HFFc6 (cell line): ENCODE data around the gene STMN1. TPM values are rescaled to one million over a fixed set of nuclear protein-coding genes. Genes with fewer than 3 reads are reported as not detected.
A peak's percentile ranks its signal among the peaks of the same experiment; 100 is the strongest.

Experiments
- DNase-seq: peaks from one replicate; pipeline ENCODE4 v3.0.0-alpha.2; 2018
- H3K27ac Mint-ChIP-seq: 2 replicates; pipeline ENCODE4 v1.8.0; 2020; ENCODE audit warnings: mild to moderate bottlenecking, mixed read lengths
- H3K27me3 Mint-ChIP-seq: 2 replicates; pipeline ENCODE4 v1.8.0; 2021; ENCODE audit warnings: mild to moderate bottlenecking, moderate library complexity, mixed read lengths; ENCODE audit not compliant: insufficient read depth
- H3K36me3 Mint-ChIP-seq: 2 replicates; pipeline ENCODE4 v1.8.0; 2021; ENCODE audit warnings: low read depth, mixed read lengths
- H3K4me1 Mint-ChIP-seq: 2 replicates; pipeline ENCODE4 v1.8.0; 2020; ENCODE audit warnings: low read depth, mixed read lengths
- H3K4me3 Mint-ChIP-seq: 2 replicates; pipeline ENCODE4 v1.8.0; 2020; ENCODE audit warnings: mild to moderate bottlenecking, moderate library complexity, mixed read lengths
- H3K9me3 Mint-ChIP-seq: 2 replicates; pipeline ENCODE4 v1.8.0; 2020; ENCODE audit warnings: mild to moderate bottlenecking, mixed read lengths
- total RNA-seq, 6 experiments: library from RNA; stranded (reverse); fragmentation: NEBNext Ultra II Directional; extraction: Animal tissue kit (Norgen Biotek cat#: 25700); gene quantifications; 2 replicates in 1 of 6; 3 replicates in 5 of 6; pipeline ENCODE4 v1.2.3, GENCODE V29; 2021
- TF ChIP-seq, protein P1 (sequence below): fragments of 200-600 bp; sonication (generic); IDR thresholded peaks from 2 replicates; pipeline ENCODE4 v1.5.0; 2021; ENCODE audit warnings: antibody characterized with exemption, mild to moderate bottlenecking

Gene STMN1
- total RNA-seq, 6 experiments from 2014 or later: 201 to 370 (median 342) TPM

DNA sequence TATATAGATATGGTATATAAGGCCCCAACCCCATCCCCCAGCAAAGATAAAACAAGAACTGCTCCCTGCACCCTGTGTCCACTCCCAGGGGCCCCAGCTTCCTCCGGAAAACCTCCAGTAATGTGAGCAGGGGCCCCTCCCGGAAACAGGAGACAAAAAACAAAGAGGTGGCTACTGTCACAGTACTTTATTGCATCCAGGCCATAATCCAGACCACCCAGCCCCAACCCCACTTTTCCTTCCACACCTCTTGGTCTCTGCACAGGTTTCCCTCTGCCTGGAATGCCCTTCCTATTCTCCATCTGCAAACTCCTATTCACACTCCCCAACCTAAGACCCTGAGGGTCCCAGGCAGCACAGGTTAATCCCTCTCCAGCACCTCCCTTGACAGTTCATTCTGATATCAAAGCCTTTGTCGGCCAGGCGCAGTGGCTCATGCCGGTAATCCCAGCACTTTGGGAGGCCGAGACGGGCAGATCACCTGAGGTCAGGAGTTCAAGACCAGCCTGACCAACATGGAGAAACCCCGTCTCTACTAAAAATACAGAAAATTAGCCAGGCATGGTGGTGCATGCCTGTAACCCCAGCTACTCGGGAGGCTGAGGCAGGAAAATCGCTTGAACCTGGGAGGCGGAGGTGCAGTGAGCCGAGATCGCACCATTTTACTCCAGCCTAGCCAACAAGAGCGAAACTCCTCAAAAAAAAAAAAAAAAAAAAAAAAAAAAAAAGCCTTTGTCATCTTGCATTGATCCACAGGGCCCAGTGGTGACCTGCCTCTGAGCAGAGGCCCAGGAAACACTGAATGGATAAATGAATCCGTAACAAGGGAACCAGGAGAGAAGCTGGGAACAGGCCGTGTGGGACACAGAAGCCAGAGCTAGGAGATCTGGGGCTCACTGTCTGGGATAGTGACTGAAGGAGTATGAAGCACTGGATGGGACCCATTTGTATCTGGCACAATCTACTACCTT is 44.6 kb downstream of the STMN1 start:
- no peaks in the 10 kb centered on the region for H3K9me3 Mint-ChIP-seq
- DNase-seq: no peak
- no peak overlapping the region for H3K4me3 Mint-ChIP-seq
- H3K4me1 Mint-ChIP-seq: peaks cover 21% of the 10 kb centered on the region; the same call in 1 of the 2 replicates
- no peaks in the 10 kb centered on the region; the same call in 1 of the 2 replicates for H3K27me3 Mint-ChIP-seq
- H3K36me3 Mint-ChIP-seq: peaks cover 18% of the 10 kb centered on the region
- TF ChIP-seq, protein P1, sequence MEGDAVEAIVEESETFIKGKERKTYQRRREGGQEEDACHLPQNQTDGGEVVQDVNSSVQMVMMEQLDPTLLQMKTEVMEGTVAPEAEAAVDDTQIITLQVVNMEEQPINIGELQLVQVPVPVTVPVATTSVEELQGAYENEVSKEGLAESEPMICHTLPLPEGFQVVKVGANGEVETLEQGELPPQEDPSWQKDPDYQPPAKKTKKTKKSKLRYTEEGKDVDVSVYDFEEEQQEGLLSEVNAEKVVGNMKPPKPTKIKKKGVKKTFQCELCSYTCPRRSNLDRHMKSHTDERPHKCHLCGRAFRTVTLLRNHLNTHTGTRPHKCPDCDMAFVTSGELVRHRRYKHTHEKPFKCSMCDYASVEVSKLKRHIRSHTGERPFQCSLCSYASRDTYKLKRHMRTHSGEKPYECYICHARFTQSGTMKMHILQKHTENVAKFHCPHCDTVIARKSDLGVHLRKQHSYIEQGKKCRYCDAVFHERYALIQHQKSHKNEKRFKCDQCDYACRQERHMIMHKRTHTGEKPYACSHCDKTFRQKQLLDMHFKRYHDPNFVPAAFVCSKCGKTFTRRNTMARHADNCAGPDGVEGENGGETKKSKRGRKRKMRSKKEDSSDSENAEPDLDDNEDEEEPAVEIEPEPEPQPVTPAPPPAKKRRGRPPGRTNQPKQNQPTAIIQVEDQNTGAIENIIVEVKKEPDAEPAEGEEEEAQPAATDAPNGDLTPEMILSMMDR: no peak
- peak overlapping the region; percentile 26; the same call in 1 of the 2 replicates for H3K27ac Mint-ChIP-seq

DNA sequence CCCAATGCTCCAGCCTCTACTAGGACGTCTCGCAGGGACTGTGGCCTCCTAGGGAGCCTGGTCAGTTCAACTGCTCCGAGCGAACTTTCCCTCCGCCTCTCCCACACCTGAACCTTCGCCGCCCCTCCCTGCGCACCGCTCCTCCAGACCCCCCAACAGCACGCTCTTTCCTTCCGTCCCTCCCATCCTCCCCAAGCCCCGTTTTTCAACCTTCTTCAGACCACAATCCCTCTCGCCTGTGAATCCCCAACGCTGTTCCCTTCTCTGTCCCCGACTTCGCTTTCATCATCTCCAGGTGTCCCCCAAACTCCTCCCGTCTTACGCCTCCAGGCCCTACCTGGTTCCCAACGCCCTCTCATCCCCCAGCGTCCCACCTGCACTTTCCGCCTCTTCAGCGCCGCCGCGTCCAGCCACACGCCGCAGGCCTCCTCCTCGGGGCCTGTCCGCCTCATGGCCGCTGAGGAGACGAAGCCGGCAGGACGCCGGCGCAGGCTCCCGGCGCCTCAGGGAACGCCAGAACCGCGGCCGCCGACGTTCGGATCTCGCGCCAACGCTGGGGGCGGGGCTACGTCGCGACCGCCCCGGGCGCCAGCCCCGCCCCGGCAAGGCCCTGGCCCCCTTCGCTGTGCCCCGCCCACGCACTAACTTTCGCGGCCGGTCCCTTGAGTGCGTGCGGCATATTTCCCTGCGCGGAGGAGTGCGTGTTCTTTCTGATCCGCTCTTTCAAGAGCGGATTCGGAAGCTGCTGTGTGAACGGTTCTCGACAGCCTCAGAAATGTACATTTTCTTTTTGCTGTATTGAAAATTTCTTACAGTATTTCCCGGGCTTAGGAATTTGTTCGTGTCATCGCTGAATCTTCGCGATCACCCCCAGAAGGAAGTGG is 47.1 kb downstream of the STMN1 start, which contains the start of gene AUNIP:
Gene AUNIP (minus strand): TSS at position 552 of the 884 bp plus-strand sequence. CDS start 100 bp downstream, at position 452.
- Mint-ChIP-seq H3K27ac (peak within 1 kb of the TSS; percentile 97), H3K27me3 (no peaks in the 10 kb centered on the region; the same call in 1 of the 2 replicates), H3K4me1 (peaks cover 21% of the 10 kb centered on the region; the same call in 1 of the 2 replicates), H3K36me3 (peaks cover 15% of the 10 kb centered on the region), H3K9me3 (no peaks in the 10 kb centered on the region), H3K4me3 (peak within 1 kb of the TSS; percentile 94)
- DNase-seq: peak; percentile 76
- TF ChIP-seq, protein P1: no peak

DNA sequence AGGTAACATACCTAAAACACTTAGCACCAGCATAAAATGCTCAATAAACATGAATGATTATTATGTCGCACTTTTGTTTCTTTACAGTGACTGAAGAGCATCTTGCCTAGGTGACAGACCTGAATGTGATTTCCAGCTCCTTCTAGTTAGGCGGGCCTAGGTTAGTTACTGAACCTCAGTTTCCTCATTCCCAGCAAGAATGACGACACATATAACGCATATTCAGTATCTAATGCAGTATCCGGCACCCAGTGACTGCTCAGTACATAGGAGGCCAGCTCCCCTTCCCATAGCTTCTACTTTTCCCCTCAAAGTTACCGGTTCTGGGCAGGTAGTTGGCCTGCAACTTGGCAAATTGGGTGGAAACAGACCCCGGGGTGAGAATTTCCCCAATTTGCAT is 47.7 kb downstream of the STMN1 start:
- no peaks in the 10 kb centered on the region; the same call in 1 of the 2 replicates for H3K27me3 Mint-ChIP-seq
- peak overlapping the region; percentile 94 for H3K4me3 Mint-ChIP-seq
- H3K4me1 Mint-ChIP-seq: peaks cover 21% of the 10 kb centered on the region; the same call in 1 of the 2 replicates
- DNase-seq: no peak
- TF ChIP-seq, protein P1: no peak
- H3K9me3 Mint-ChIP-seq: no peaks in the 10 kb centered on the region
- H3K27ac Mint-ChIP-seq: peak overlapping the region; percentile 97
- H3K36me3 Mint-ChIP-seq: peaks cover 14% of the 10 kb centered on the region

DNA sequence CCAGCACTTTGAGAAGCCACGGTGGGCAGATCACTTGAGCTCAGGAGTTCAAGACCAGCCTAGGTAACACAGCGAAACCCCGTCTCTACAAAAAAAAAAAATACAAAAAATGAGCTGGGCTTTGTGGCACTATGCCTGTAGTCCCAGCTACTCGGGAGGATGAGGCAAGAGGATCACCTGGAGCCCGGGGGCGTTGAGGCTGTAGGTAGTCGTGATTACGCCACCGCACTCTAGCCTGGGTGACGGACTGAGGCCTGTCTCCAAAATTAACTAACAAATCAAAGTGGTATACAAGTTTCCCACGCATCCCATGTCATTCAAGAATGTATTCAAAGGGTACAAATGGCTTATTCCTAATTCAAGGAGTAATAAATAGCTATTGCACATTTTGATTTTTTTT is 49.4 kb downstream of the STMN1 start:
- TF ChIP-seq, protein P1: no peak
- Mint-ChIP-seq H3K36me3 (no peaks in the 10 kb centered on the region), H3K4me3 (no peak overlapping the region), H3K27me3 (no peaks in the 10 kb centered on the region; the same call in 1 of the 2 replicates), H3K4me1 (peaks cover 21% of the 10 kb centered on the region; the same call in 1 of the 2 replicates), H3K9me3 (no peaks in the 10 kb centered on the region), H3K27ac (no peak overlapping the region)
- no peak for DNase-seq

DNA sequence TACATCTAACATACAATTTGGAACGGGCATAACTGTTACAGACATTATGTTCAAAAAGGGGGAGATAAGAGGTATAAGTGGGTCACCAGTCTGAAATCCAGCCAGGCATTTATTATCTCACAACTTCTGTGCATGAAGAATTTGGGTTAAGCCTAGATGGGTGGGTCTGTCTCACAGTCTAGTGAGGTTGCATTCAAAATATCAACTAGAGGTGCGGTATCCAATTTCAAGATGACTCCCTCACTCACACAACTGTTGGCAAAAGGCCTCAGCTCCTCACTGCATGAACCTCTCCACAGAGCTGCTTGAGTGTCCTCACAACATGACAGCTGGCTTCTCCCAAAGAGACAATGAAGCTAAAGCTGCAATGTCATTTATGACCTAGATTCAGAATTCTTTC is 51.7 kb downstream of the STMN1 start:
- Mint-ChIP-seq H3K27ac (no peak overlapping the region), H3K27me3 (no peaks in the 10 kb centered on the region), H3K4me1 (peaks cover 19% of the 10 kb centered on the region), H3K4me3 (no peak overlapping the region), H3K36me3 (peaks cover 8% of the 10 kb centered on the region; the same call in 1 of the 2 replicates), H3K9me3 (peaks cover 4% of the 10 kb centered on the region; the same call in 1 of the 2 replicates)
- TF ChIP-seq, protein P1: no peak
- DNase-seq: no peak
